ENCODE measurements around the gene PHETA1.

- TF ChIP-seq CTCF (IDR thresholded peaks at IDR 0.05) (no peak), POLR2AphosphoS5 (IDR thresholded peaks at IDR 0.05; ENCODE audit: low read depth, low read length) (no peak), REST (IDR thresholded peaks at IDR 0.05; ENCODE audit: insufficient read depth in 1 of 2, low read depth in 2 of 2, low read length in 1 of 2) (no peak), SIN3A (IDR thresholded peaks at IDR 0.05; ENCODE audit: borderline replicate concordance, insufficient read depth, low read depth, low read length) (no peak), TCF7L2 (IDR thresholded peaks at IDR 0.05; ENCODE audit: low read depth, low read length) (no peak)
These were observed 9.0 kb downstream of the PHETA1 start for GRCh38 chr12:111359914-111360276.

All from Panc1 (cell line).